HG03469 (cell line): Measurements from ENCODE around the gene C6orf89.

Experiments
- ATAC-seq: cut with Tn5 transposase; IDR thresholded peaks from one replicate; pipeline ENCODE4 v1.9.1; 2021; ENCODE audit warnings: mild to moderate bottlenecking, moderate library complexity, moderate number of reproducible peaks; ENCODE audit not compliant: unreplicated experiment

The C6orf89 gene

GRCh38 chr6:36885461-36886401, at the start of gene C6orf89:
Gene C6orf89 (plus strand): TSS chr6:36885952. CDS start chr6:36899445, 13,493 bp downstream.
- peak; percentile 93 for ATAC-seq

- ATAC-seq, result no peak
Observed at GRCh38 chr6:36836111-36837021, 49.4 kb upstream of the C6orf89 start.

- no peak for ATAC-seq
Observed at GRCh38 chr6:36837022-36837339, 48.8 kb upstream of the C6orf89 start.

GRCh38 chr6:36837686-36838085, 48.1 kb upstream of the C6orf89 start:
- no peak for ATAC-seq

- ATAC-seq, result no peak
Observed at GRCh38 chr6:36838896-36839748, 46.6 kb upstream of the C6orf89 start, which contains the start of gene CPNE5. Gene CPNE5 (minus strand): TSS chr6:36839444. CDS start chr6:36839377, 67 bp downstream.

GRCh38 chr6:36839749-36840431, 45.9 kb upstream of the C6orf89 start:
- no peak for ATAC-seq

GRCh38 chr6:36840432-36841403, 45.0 kb upstream of the C6orf89 start:
- no peak for ATAC-seq

- no peak for ATAC-seq
Observed at GRCh38 chr6:36841756-36842155, 44.0 kb upstream of the C6orf89 start.

GRCh38 chr6:36843170-36843569, 42.6 kb upstream of the C6orf89 start:
- no peak for ATAC-seq

GRCh38 chr6:36844232-36845170, 41.3 kb upstream of the C6orf89 start:
- no peak for ATAC-seq

- ATAC-seq, result no peak
Observed at GRCh38 chr6:36845233-36845632, 40.5 kb upstream of the C6orf89 start.

- no peak for ATAC-seq
Observed at GRCh38 chr6:36847152-36847551, 38.6 kb upstream of the C6orf89 start.

GRCh38 chr6:36847991-36848390, 37.8 kb upstream of the C6orf89 start:
- ATAC-seq, result no peak

GRCh38 chr6:36848658-36849441, 36.9 kb upstream of the C6orf89 start:
- ATAC-seq, result no peak

- ATAC-seq, result no peak
Observed at GRCh38 chr6:36850021-36850420, 35.7 kb upstream of the C6orf89 start.

- no peak for ATAC-seq
Observed at GRCh38 chr6:36851149-36851614, 34.6 kb upstream of the C6orf89 start.

GRCh38 chr6:36851626-36852025, 34.1 kb upstream of the C6orf89 start:
- no peak for ATAC-seq
